DLD1 (cell line): ENCODE results near the gene SSPN.

Experiments used
- in situ Hi-C: cut with HindIII; loops from 2 replicates; pipeline ENCODE4 v1.10.0; 2017; ENCODE audit warnings: low sequenced_read_pairs

SSPN gene

DNA sequence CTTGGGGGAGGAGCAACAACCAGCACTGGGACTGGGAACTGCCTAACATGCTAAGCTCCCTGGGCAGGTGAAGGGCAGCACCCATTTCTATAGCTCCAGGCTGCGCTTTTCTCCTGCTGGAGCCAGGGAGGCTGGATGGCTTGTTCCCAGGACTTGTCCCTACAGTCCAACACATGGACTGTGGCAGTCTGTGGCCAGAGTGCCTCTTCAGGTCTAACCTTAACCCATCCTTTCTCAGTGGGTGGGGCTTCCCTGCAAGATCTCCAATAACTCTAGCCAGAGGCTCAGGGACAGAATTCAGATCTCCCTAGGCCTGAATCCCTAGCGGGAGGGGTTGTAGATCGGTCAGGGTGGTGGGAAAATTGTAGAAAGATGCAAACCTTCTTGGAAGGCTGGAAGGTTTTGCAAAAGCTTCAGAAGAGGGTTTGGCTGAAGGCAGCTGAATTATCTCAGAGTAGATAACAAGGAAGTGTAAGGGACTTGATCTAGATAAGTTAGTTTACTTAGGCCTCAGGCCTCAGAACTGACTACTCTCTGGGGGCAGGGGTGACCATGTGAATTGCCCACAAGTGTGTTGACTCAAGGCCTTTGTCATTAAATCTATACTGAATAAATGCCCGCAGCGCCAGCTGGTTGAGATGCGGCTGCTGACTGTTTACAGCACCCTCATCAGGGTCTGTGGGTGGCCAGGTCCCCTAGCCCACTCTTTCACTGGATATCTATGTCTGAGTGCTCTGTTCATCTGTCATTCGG is 60.7 kb downstream of the SSPN start:
- in situ Hi-C loops, result no loop called here

DNA sequence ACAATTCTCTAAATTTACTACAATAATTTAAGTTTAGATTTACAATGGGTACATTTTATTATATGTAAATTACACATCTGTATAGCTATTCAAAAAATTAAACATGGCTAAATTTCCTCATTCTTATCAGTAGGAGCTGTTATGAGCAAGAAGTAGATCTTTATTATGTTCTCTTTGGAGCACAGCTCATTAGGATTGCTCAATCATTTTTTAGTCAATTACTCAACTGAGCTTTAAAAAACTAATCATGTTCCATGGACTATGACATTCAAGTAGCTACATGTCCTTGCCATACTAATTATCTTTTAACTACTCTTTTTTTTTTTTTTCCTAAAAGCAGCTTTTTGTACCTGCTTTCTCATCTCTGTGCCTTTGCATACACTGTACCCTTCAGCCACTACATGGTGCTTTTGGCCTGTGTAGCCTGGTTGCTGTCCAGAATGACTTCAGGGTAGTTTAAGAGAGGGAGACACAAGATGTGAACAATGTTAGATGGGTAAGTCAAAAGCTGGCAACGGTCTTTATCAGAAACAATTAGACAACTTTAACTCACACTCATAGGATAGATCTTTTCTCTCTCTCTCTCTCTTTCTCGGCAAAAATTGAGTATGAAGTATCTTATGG is 69.0 kb downstream of the SSPN start:
- in situ Hi-C loops, result no loop called here

DNA sequence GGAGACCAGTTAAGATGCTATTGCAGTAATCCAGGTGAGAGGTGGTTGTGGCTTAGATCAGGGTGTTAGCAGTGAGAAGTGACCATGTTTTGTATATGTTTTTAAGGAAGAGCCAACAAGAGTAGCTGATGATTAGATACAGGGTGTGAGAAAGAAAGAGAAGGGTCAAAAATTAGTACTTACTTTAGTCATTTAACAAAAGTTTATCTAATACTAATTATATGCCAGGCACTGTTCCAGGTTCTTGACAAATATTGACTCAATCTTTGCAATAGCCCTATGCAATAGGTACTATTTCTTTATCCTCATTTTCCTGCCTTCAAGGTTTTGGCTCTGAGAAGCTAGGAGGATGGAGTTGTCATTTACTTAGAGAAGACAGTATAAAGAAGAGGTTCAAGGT is 70.2 kb downstream of the SSPN start:
- in situ Hi-C loops, result no loop called here

DNA sequence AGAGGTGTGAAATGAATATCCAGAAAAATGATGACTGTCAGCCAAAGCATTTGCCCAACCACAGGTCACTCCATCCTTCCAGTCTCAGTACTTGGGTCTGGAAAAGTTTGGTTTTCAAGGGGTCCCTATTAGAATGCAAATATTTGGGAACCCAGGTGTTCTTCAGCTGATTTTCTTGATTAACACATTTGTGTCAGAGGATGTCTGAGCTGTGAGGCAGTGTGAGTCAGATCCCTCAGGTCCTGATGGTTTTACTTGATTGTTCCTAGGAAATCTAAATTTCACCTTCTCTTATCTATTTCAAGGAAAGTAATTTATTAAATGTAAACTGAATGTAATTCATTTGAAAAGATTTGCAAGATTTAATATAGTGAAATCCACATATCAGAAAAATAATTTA is 71.5 kb downstream of the SSPN start:
- in situ Hi-C loops, result no loop called here

DNA sequence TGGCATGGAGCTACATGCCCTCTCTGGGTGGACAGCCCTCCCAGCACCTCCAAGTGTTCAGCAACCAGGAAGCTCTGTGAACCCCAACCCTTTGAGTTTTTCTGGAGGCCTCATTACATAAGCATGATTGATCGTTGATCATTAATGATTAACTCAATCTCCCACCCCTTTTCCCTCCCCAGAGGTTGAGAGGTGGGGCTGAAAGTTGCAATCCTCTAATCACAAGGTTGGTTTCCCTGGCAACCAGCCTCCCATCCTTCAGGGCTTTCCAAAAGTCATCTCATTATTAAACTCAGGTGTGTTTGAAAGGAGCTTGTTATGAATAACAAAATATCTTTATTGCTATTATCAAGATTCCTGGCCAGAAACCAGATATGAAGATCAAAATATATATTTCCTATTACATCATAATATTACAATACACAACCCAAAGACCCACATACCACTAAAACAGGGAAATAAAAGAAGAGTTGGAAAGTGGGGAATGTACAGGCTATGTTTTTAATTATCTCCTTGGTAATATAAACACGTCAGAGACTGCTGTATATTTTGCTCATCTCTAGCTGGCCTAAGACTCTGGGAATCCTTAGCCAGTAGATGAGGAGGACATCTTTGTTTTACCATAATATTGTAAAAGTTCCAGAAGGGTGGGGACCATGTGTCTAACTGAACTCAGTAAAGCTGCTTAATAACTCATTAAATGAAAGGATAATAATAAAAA is 73.6 kb downstream of the SSPN start:
- in situ Hi-C loops, result no loop called here

DNA sequence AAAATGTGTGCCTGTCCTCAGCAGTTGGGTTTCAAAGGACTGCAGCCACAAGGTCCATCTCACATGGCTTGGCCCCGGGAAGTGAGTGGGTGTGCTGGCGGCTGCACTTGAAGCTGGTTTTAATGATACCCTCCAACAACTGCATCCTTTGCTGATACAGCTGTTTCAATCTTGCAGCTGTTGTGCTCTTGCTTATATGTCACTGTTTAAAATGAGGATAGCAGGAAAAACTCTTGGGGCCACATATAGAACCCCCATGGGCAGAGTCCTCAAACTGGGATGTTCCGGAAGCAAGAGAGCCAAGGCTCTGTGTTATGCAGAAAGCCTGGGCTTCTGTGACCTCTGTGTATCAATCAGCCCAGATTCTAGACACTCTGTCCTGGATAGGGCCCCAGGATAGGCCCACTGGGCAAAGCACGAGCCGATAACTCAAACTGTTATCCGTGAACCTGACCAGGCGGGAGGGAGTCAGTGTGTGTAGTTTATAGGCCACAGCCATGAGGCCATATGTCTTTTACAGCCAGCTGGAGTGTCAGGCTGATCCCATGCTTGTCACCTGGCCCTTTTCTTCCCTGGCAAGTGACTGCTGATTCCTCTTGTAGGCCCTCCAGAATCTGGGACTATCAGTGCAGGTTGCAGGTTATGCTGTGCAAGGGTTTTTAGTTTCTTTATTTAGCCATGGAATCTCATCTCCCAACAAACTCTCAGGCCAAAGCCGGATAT is 74.3 kb downstream of the SSPN start:
- in situ Hi-C loops, result no loop called here

DNA sequence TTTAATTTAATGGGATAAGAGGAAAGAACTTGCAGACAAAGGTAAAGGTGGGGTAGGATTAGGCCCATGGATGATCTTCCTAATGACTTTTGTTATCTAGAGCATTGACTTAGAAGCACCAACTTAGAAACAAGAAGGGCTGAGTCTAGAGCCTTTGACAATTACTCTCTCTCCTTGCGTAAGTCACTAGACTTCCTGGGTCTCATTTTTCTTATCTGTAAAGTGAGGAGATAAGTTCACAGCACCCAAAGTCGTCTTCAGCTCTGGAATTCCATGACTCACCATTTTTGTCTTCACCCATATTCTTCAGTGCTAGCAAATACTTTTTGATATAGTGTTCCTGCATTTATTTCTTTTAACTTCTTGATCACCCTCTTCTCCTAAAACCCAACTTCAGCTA is 75.7 kb downstream of the SSPN start:
- in situ Hi-C loops, result no loop called here

DNA sequence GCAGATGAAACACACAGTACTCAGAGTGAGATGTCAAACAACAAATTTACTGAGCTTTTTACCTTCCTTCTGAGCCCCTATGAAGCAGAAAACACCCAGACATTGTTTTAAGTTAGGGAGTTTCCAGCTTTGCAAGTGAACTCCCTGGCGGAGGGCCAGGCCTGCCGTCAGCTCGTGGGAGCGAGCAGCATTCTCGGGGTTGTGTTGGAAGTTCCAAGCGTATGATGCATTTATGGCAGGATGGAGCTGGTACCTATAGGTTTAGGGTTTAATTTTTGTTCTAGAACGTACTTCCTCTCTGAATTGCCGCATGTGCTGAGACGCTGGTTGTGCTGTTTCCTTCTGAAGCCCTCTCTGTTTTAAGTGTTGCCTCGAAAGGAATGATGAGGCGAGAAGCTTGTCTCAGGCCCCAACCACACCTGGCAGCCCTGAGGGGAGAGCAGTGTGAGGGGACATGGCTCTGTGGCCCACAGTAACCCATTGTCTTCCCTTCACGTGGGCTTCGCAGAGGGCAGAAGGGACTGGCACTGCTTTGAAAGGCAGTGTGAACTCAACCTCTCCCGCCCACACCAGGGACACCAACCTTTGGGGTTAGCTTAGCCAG is 76.6 kb downstream of the SSPN start:
- in situ Hi-C loops, result no loop called here

DNA sequence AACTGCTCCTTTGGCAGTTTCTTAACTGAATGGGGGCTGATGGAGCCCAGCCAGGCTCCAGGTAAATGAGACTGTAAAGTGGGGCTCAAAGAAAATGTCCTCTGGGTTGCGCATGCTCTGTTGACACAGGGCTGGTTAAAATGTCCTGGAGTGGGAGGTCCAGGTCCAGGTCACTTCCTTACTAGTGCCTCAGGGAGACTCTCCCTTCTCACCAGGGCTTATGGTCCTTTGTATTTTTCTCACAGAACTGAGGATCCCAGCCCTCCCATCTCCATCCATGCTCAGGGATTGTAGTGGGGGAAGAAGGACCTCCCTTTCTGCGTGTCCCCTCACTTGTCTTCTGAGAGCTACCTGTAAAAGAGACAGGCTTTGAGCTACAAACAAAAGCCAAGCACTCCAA is 77.5 kb downstream of the SSPN start:
- in situ Hi-C loops, result no loop called here

DNA sequence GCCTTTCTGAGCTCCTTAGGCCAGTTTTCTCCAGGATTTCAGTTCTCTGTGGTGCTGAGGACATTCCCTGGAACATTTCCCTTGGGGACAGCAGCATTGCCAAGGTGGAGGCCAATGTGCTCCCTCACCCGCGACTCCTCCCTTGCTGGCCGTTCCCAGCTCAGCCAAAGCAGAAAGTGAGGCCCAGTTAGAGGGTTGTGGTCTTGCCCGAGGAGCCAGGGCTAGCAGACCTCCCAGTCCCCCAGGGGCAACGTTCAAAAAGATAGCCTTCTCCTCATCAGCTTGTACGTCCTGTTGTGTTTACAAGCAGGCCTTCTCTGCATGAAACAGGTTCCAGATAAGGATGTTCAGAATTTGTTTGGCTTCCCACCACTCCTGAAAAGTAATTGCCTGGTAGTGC is 78.4 kb downstream of the SSPN start:
- in situ Hi-C loops, result no loop called here

DNA sequence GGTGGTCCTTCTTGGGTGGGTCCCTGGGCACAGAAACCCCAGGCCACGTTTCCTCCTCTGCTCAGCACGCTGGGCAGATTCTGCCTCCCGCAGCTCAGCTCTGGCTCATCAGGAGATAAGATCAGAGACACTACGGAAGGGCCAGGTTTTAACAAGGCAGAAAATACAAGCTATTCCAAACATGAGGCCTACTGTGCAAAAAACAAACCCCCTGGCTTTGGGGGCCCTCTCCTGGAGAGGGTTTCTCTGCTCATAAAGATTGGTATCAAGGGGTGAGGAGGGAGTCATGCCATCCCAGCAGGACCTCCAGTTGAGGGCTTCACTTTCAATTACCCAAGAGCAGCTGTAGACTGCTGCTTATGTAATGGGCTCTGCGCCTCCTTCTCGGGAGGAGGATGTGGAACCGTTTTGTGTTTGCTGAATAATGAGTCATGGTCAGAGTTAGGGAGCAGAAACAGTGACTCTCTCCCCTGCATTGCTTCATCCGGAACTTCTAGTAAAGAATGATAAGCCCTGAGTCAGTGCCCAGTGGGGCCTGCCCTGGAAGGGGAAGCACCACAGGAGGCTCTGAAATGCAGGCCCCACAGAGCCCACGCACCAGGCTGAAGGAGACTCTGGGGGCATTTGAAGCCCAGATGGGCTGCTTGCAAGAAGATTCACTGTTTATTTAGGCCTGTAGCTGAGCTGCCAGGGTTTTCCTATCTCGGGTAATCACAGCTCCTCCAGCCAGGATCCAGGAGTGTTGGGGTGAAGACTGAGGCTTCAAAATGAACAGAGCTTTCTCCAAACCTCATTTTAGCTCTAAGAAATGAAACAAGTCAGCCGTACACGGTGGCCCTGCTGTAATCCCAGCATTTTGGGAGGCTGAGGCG is 79.3 kb downstream of the SSPN start:
- in situ Hi-C loops, result no loop called here

DNA sequence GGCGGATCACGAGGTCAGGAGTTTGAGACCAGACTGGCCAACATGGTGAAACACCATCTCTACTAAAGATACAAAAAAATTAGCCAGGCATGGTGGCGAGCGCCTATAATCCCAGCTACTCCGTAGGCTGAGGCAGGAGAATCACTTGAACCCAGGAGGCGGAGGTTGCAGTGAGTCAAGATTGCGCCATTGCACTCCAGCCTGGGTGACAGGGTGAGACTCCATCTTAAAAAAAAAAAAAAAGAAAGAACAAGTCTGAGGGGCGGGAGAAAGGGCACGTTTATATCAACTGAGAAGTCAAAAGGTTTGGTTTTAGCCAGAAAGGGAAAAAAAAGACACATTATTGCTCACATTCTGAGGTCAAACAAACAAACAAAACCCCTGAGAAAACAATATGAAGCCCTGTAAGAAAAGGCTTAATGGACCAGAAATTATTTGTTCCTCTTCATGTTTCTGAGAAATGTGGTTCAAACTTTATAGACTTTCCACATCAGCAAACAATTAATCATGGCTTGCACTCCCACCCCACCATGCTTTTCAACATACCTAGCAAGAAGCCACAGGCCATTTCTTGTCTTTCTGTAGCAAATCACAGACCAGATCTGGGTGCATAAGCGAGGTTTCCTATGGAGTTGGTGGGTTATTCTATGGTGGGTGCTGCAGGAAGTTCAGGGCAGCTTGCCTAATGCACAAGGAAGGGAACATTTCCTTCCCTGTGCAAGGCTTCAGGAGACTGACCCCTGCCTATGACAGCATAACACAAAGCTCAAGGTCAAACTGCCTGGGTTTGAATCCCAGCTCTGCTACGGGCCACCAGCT is 80.1 kb downstream of the SSPN start:
- in situ Hi-C loops, result no loop called here

DNA sequence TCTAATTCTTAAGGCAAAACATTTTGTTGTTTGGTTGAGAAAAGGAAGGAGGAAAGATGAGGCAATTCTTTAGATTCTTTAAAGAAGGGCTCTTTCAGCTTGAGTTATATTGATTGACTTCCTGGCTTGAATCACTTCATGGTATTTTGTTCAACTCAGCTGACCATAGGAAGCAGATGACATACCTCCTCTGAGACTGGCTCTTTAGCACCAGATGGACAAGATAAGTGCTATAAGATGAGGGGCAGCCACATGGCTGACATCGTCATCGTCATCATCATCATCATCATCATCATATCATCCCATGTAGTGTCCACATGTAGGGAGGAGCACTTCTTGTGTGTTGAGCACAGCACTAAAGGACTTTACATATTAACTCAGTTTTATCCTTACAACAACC is 81.3 kb downstream of the SSPN start:
- in situ Hi-C loops, result no loop called here

DNA sequence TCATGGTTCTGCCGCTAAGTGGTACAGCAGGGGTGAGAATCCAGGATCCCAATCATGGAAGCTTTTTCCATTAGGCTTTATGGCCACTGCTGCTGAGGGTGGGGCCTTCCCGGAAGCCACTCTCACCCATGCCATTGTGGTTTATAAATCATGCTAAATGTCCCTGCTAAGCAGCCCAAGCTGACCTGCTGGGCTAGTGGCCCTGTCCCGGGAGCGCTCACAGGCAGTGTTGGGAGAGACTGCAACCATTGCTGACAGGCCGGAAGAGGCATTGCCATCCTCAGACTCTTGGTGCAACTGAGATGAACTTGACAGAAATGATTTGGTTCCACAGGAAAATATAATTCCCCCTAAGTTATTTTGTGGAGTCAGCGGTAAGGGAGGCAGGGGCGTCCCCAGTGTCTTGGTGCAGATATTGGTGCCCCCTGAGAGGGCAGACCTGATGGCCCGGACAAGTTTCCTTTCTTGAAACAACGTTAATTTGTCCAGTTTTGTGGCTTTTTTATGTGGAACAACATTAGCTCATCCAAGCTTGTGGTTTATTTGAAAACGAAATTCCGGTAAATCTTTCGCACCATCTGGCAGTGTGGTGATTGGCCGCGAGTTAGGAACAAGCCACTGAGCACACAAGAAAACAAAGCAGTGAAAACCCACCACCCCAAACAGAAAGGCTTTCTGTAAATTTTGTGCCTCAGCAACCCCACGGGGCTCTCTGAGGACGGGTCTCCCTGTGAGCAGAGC is 82.3 kb downstream of the SSPN start:
- in situ Hi-C loops, result no loop called here

DNA sequence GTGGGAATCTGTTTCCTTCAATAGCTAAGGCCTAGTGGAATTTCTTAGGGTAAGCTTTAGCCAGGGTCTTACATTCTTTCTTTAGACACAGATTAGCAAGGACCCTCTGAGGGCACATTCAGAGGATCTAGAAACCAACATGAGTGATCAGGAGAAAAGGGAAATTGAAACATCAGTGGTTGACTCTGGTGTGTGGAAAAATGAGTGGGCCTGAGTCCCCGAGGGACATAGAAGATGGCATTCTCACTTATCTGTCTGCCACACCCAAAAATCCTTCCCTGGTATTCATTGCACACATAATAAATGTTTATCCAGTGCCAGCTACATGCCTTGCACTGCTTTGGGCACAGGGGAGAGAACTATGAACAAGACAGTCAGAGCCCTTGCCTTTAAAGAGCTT is 82.9 kb downstream of the SSPN start:
- in situ Hi-C loops, result no loop called here

DNA sequence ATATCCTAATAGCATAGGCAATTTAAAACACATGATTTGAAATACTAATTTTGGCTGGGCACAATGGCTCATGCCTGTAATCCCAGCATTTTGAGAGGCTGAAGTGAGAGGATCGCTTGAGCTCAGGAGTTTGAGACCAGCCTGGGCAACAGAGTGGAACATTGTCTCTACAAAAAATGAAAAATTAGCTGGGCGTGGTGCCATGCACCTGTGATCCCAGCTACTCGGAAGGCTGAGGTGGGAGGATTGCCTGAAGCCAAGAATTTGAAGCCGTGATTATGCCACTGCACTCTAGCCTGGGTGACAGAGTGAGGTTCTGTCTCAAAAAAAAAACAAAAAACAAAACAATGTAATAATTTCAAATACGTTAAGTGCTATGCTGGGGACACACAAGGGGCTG is 83.3 kb downstream of the SSPN start:
- in situ Hi-C loops, result no loop called here

DNA sequence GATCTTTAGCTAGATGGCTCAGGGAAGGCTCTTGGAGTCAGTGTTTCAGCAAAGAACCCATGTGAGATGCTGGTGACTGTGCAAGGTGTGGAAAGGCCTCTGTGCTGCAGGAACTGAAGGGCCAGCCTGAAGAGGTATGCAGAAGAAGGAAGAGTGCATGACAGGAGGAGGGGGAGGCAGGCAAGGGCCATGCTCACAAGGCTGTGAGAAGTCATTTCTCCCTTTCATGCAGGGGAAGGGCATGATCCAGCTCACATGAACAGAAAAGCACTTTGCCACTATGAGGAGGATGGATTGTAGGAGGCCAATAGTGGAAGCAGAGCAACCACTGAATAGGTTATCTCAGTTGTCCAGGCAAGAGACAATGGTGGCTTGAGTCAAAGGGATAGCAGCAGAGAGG is 83.7 kb downstream of the SSPN start:
- in situ Hi-C loops, result no loop called here

DNA sequence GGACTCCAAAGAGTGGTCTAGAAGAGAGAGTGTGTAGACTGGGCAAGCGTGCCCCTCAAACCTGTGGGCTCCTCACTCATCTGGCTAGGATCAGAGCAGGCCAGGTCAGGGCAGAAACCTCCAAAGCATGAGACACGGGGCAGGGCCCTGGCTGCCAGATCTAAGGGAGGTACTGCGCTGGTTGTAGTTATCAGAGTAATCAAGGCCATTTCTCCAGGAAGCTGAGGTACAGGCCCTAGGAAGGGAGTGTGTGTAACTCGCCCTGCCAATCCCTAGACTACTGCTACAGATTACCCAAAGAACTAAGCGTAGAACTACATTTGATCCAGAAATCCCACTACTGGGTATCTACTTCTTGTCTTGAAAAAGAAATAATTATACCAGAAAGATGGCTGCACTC is 84.5 kb downstream of the SSPN start:
- in situ Hi-C loops, result no loop called here

DNA sequence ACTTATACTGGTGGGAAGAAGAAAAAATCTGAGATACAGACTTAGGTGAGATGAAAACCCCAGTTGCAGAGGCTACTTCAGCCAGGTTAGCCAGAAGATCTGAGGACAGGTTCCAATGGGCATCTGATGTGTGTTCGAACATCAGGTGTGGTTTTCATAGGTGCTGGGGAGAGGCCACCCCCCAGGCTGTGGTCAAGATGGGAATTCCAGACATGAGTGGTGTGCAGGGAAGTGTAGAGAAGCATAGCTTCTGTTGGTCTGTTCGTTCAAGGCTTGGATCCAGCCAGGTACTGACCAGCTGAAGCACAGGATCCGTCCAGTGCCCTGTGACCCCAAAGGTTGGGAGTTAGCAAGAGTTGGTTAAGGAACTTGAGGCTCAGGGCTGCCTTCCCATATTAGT is 85.5 kb downstream of the SSPN start:
- in situ Hi-C loops, result no loop called here
